ENCODE data around the gene DUS2.
"Not testable (repeated sequence)": the region's sequence is repeated elsewhere in the genome, so short reads cannot be mapped to it uniquely, and the experiment has no call there.

DUS2 gene

GRCh38 chr16:67998231-67998778 lies 24.8 kb upstream of the DUS2 start:
- in situ Hi-C loops (cut with HindIII; ENCODE audit: low sequenced_read_pairs) = not testable (repeated sequence)

GRCh38 chr16:67998779-67999688 lies 24.1 kb upstream of the DUS2 start, which contains the start of gene DPEP2:
DPEP2 (minus strand) TSS chr16:67999484; CDS start chr16:67993212, 6,272 bp downstream.
- in situ Hi-C loops (cut with HindIII; ENCODE audit: low sequenced_read_pairs) = not testable (repeated sequence)

- in situ Hi-C loops (cut with HindIII; ENCODE audit: low sequenced_read_pairs) = loop anchor here (10.0 to 25.0 kb wide), 2 partner anchors 75 to 88 kb away; no protein-coding TSS in a partner anchor
Observed at GRCh38 chr16:67999985-68000384, 23.1 kb upstream of the DUS2 start.

GRCh38 chr16:68000450-68000849 lies 22.6 kb upstream of the DUS2 start:
- in situ Hi-C loops (cut with HindIII; ENCODE audit: low sequenced_read_pairs) = loop anchor here (10.0 to 25.0 kb wide), 2 partner anchors 74 to 88 kb away; no protein-coding TSS in a partner anchor

GRCh38 chr16:68003031-68003430 lies 20.1 kb upstream of the DUS2 start:
- in situ Hi-C loops (cut with HindIII; ENCODE audit: low sequenced_read_pairs) = loop anchor here (10.0 to 25.0 kb wide), 2 partner anchors 72 to 91 kb away; no protein-coding TSS in a partner anchor

GRCh38 chr16:68005211-68005610 lies 17.9 kb upstream of the DUS2 start:
- in situ Hi-C loops (cut with HindIII; ENCODE audit: low sequenced_read_pairs) = loop anchor here (10.0 to 25.0 kb wide), 2 partner anchors 70 to 93 kb away; no protein-coding TSS in a partner anchor

- in situ Hi-C loops (cut with HindIII; ENCODE audit: low sequenced_read_pairs) = loop anchor here (10.0 to 25.0 kb wide), 2 partner anchors 69 to 94 kb away; no protein-coding TSS in a partner anchor
Observed at GRCh38 chr16:68005786-68006286, 17.2 kb upstream of the DUS2 start.

GRCh38 chr16:68009157-68009735 lies 13.8 kb upstream of the DUS2 start:
- in situ Hi-C loops (cut with HindIII; ENCODE audit: low sequenced_read_pairs) = loop anchor here (10.0 to 25.0 kb wide), 2 partner anchors 66 to 97 kb away; no protein-coding TSS in a partner anchor

- in situ Hi-C loops (cut with HindIII; ENCODE audit: low sequenced_read_pairs) = loop anchor here (10.0 to 25.0 kb wide), 2 partner anchors 65 to 98 kb away; no protein-coding TSS in a partner anchor
Observed at GRCh38 chr16:68009872-68010271, 13.2 kb upstream of the DUS2 start.

GRCh38 chr16:68013440-68013839 lies 9.6 kb upstream of the DUS2 start:
- in situ Hi-C loops (cut with HindIII; ENCODE audit: low sequenced_read_pairs) = loop anchor here (25.0 kb wide), 1 partner anchor 101 kb away; no protein-coding TSS in a partner anchor

- in situ Hi-C loops (cut with HindIII; ENCODE audit: low sequenced_read_pairs) = loop anchor here (25.0 kb wide), 1 partner anchor 103 kb away; no protein-coding TSS in a partner anchor
Observed at GRCh38 chr16:68015681-68016080, 7.4 kb upstream of the DUS2 start, which contains the start of gene DPEP2NB. DPEP2NB (minus strand) TSS chr16:68015911; CDS start chr16:68015770, 141 bp downstream.

- in situ Hi-C loops (cut with HindIII; ENCODE audit: low sequenced_read_pairs) = loop anchor here (25.0 kb wide), 1 partner anchor 107 kb away; no protein-coding TSS in a partner anchor
Observed at GRCh38 chr16:68019167-68019680, 3.9 kb upstream of the DUS2 start.

GRCh38 chr16:68021490-68021889 lies 1.6 kb upstream of the DUS2 start:
- in situ Hi-C loops (cut with HindIII; ENCODE audit: low sequenced_read_pairs) = loop anchor here (25.0 kb wide), 1 partner anchor 109 kb away; no protein-coding TSS in a partner anchor

GRCh38 chr16:68022278-68022727 lies 781 bp upstream of the DUS2 start:
- in situ Hi-C loops (cut with HindIII; ENCODE audit: low sequenced_read_pairs) = loop anchor here (25.0 kb wide), 1 partner anchor 110 kb away; no protein-coding TSS in a partner anchor

GRCh38 chr16:68028996-68029395 lies 5.9 kb downstream of the DUS2 start:
- in situ Hi-C loops (cut with HindIII; ENCODE audit: low sequenced_read_pairs) = no loop called here

GRCh38 chr16:68030108-68030507 lies 7.0 kb downstream of the DUS2 start:
- in situ Hi-C loops (cut with HindIII; ENCODE audit: low sequenced_read_pairs) = not testable (repeated sequence)

GRCh38 chr16:68031951-68032350 lies 8.9 kb downstream of the DUS2 start:
- in situ Hi-C loops (cut with HindIII; ENCODE audit: low sequenced_read_pairs) = no loop called here

- in situ Hi-C loops (cut with HindIII; ENCODE audit: low sequenced_read_pairs) = no loop called here
Observed at GRCh38 chr16:68033101-68033500, 10.0 kb downstream of the DUS2 start.

- in situ Hi-C loops (cut with HindIII; ENCODE audit: low sequenced_read_pairs) = no loop called here
Observed at GRCh38 chr16:68035227-68035626, 12.1 kb downstream of the DUS2 start.
